ENCODE data around the gene F8A1.
"Not testable (repeated sequence)": the region's sequence is repeated elsewhere in the genome, so short reads cannot be mapped to it uniquely, and the experiment has no call there.

F8A1 gene

DNA sequence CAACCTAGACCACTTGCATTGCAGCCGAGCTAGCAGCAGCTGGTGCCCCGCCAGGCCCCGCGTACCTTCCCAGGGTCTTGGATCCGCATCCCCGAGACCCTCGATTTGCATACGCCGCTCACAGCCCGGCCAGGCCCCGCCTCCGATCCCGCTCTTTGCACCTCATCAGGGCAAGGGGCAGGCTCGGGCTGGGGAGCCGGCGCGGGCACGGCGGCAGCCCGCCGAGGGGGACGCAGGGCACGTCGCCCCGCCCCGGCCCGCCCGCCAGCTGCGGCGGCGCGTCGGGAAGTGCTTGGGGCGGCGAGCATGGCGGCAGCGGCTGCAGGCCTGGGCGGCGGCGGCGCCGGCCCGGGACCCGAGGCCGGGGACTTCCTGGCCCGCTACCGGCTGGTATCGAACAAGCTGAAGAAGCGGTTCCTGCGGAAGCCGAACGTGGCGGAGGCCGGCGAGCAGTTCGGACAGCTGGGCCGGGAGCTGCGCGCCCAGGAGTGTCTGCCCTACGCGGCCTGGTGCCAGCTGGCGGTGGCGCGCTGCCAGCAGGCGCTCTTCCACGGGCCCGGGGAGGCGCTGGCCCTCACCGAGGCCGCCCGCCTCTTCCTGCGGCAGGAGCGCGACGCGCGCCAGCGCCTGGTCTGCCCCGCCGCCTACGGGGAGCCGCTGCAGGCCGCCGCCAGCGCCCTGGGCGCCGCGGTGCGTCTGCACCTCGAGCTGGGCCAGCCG is at the start of gene F8A1:
TSS of gene F8A1 (plus strand) at position 287 of the 720 bp plus-strand sequence. CDS start at position 307, 20 bp downstream.
- not testable (repeated sequence) for H3K36me3 ChIP-seq (ENCODE audit: insufficient read depth, low read length); H3K9me3 ChIP-seq (ENCODE audit: control insufficient read depth, insufficient read depth, low read length); H3K4me1 ChIP-seq (ENCODE audit: insufficient read depth, low read length); H3K9ac ChIP-seq (ENCODE audit: low read depth, low read length)

DNA sequence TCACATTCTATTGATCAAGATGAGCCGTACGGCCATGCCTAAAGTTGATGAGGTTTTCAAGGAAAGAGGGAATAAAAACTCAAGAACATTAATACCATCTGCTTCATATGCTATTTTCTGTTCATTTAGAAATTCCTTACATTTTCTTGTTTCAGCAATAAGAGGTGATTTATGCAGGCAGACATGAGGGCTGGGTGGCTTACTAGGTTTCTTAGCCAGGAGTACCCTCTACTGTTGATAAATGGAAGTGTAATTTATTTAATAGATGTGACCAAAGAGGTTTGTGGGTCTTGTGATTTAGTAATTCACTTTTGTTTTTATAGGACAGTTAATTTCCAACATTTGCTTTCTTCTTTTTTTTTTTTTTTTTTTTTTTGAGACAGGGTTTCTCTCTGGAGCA is 45.3 kb upstream of the F8A1 start:
- Histone ChIP-seq H3K4me1 (ENCODE audit: insufficient read depth, low read length) (no peaks in the 10 kb centered on the region), H3K36me3 (ENCODE audit: insufficient read depth, low read length) (no peaks in the 10 kb centered on the region), H3K9ac (ENCODE audit: low read depth, low read length) (no peak overlapping the region), H3K9me3 (ENCODE audit: control insufficient read depth, insufficient read depth, low read length) (no peaks in the 10 kb centered on the region; the same call in 1 of the 2 replicates)

- Histone ChIP-seq H3K9me3 (ENCODE audit: control insufficient read depth, insufficient read depth, low read length) (peaks cover 3% of the 10 kb centered on the region; the same call in 1 of the 2 replicates), H3K4me1 (ENCODE audit: insufficient read depth, low read length) (no peaks in the 10 kb centered on the region), H3K9ac (ENCODE audit: low read depth, low read length) (no peak overlapping the region), H3K36me3 (ENCODE audit: insufficient read depth, low read length) (no peaks in the 10 kb centered on the region)
Observed at GRCh38 chrX:154850957-154851611, 35.1 kb upstream of the F8A1 start.

DNA sequence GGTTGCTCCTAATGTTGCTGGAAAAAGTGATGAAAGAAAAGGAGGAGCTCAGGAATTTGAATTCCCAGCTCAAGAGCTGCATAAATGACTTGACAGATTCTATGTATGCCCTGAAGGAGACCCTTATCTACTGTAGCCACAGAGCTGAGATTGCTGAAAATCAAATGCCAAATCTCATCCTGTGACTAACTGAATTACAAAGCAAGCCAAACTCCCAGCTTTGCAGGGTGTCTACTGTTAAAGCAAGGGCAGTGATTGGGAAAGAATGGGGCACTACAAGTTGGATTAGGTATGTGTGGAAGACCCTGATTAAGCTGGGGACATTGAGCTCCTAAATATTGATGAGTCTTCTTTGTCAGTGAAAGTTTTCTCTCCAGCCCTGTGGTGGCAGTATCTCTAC is 30.9 kb upstream of the F8A1 start:
- Histone ChIP-seq H3K9ac (ENCODE audit: low read depth, low read length) (no peak overlapping the region), H3K9me3 (ENCODE audit: control insufficient read depth, insufficient read depth, low read length) (no peaks in the 10 kb centered on the region), H3K36me3 (ENCODE audit: insufficient read depth, low read length) (no peaks in the 10 kb centered on the region), H3K4me1 (ENCODE audit: insufficient read depth, low read length) (no peaks in the 10 kb centered on the region)

GRCh38 chrX:154868522-154868921 is 17.6 kb upstream of the F8A1 start:
- not testable (repeated sequence) for H3K4me1 ChIP-seq (ENCODE audit: insufficient read depth, low read length); H3K9me3 ChIP-seq (ENCODE audit: control insufficient read depth, insufficient read depth, low read length); H3K36me3 ChIP-seq (ENCODE audit: insufficient read depth, low read length); H3K9ac ChIP-seq (ENCODE audit: low read depth, low read length)

DNA sequence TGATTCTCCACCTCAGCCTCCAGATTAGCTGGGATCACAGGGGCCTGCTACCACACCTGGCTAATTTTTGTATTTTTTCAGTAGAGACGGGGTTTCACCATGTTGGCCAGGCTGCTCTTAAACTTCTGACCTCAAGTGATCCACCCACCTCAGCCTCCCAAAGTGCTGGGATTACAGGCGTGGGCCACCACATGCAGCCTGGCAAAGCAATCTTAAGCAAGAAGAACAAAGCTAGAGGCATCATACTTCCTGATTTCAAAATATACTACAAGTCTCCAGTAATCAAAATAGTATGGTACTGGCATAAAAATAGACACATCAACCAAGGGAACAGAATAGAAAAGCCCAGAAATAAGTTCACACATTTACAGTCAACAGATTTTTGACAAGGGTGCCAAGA is 12.8 kb upstream of the F8A1 start:
- H3K9me3 ChIP-seq (ENCODE audit: control insufficient read depth, insufficient read depth, low read length) = no peaks in the 10 kb centered on the region

GRCh38 chrX:154884069-154884468 is 2.1 kb upstream of the F8A1 start:
- not testable (repeated sequence) for H3K4me1 ChIP-seq (ENCODE audit: insufficient read depth, low read length)

More for the DNA sequence above, 12.8 kb upstream of the F8A1 start:
- no peaks in the 10 kb centered on the region for H3K4me1 ChIP-seq (ENCODE audit: insufficient read depth, low read length)
- H3K9ac ChIP-seq (ENCODE audit: low read depth, low read length) = no peak overlapping the region
- H3K36me3 ChIP-seq (ENCODE audit: insufficient read depth, low read length) = no peaks in the 10 kb centered on the region

GRCh38 chrX:154885057-154885456 is 1.1 kb upstream of the F8A1 start:
- H3K9ac ChIP-seq (ENCODE audit: low read depth, low read length); H3K4me1 ChIP-seq (ENCODE audit: insufficient read depth, low read length); H3K9me3 ChIP-seq (ENCODE audit: control insufficient read depth, insufficient read depth, low read length); H3K36me3 ChIP-seq (ENCODE audit: insufficient read depth, low read length): not testable (repeated sequence)

More at GRCh38 chrX:154884069-154884468, 2.1 kb upstream of the F8A1 start:
- H3K9me3 ChIP-seq (ENCODE audit: control insufficient read depth, insufficient read depth, low read length); H3K36me3 ChIP-seq (ENCODE audit: insufficient read depth, low read length); H3K9ac ChIP-seq (ENCODE audit: low read depth, low read length): not testable (repeated sequence)

DNA sequence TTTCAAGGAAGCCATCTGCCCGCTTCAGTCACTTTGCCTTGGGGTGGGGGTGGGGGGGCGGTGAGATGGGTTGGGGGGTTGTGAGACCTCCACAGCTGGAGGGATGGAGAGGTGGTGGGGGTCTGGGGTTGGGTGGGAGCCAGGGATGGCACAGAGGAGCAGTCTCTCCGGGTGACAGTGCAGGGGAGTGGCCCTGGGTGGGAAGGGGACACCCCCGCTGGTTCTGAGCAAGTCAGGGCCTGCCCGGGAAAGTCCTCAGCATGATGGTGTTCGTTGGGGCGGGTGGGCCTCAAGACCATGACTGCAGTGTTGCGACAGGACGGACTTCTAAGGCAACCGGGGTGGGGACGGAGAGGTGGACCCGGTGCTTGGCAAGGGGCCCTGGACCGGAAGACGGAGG is 606 bp upstream of the F8A1 start:
- not testable (repeated sequence) for H3K4me1 ChIP-seq (ENCODE audit: insufficient read depth, low read length); H3K9ac ChIP-seq (ENCODE audit: low read depth, low read length); H3K9me3 ChIP-seq (ENCODE audit: control insufficient read depth, insufficient read depth, low read length); H3K36me3 ChIP-seq (ENCODE audit: insufficient read depth, low read length)

GRCh38 chrX:154886789-154887221 is 650 bp downstream of the F8A1 start:
- H3K36me3 ChIP-seq (ENCODE audit: insufficient read depth, low read length); H3K9ac ChIP-seq (ENCODE audit: low read depth, low read length); H3K9me3 ChIP-seq (ENCODE audit: control insufficient read depth, insufficient read depth, low read length); H3K4me1 ChIP-seq (ENCODE audit: insufficient read depth, low read length): not testable (repeated sequence)

GRCh38 chrX:154890990-154891639 is 5.0 kb downstream of the F8A1 start:
- no peaks in the 10 kb centered on the region for H3K9me3 ChIP-seq (ENCODE audit: control insufficient read depth, insufficient read depth, low read length)
- H3K9ac ChIP-seq (ENCODE audit: low read depth, low read length) = no peak overlapping the region
- no peaks in the 10 kb centered on the region for H3K36me3 ChIP-seq (ENCODE audit: insufficient read depth, low read length)
- H3K4me1 ChIP-seq (ENCODE audit: insufficient read depth, low read length) = no peaks in the 10 kb centered on the region

GRCh38 chrX:154892296-154892695 is 6.1 kb downstream of the F8A1 start:
- Histone ChIP-seq H3K4me1 (ENCODE audit: insufficient read depth, low read length) (no peaks in the 10 kb centered on the region), H3K9me3 (ENCODE audit: control insufficient read depth, insufficient read depth, low read length) (no peaks in the 10 kb centered on the region), H3K9ac (ENCODE audit: low read depth, low read length) (no peak overlapping the region), H3K36me3 (ENCODE audit: insufficient read depth, low read length) (no peaks in the 10 kb centered on the region)

- Histone ChIP-seq H3K36me3 (ENCODE audit: insufficient read depth, low read length) (no peaks in the 10 kb centered on the region), H3K9me3 (ENCODE audit: control insufficient read depth, insufficient read depth, low read length) (no peaks in the 10 kb centered on the region), H3K4me1 (ENCODE audit: insufficient read depth, low read length) (no peaks in the 10 kb centered on the region), H3K9ac (ENCODE audit: low read depth, low read length) (no peak overlapping the region)
Observed at GRCh38 chrX:154900323-154900722, 14.2 kb downstream of the F8A1 start.

DNA sequence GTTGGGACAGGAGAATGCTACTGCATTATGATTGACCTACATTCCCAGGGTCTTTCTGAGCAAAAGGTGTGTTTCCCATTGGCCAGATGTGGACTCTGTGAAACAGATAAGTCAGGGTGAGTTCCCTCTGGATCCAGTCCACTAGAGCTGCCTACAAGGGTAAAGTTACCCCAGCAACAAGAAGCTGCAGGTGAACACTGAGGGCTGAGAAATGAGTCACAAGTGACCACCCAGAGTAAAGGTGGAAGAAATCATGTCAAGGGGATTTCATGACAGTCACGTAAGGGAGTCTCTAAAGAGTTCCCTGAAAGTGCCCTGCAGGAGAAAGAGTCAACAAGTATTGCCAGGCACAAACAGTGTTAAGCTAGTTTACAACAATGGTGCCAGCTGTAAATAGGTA is 16.3 kb downstream of the F8A1 start:
- Histone ChIP-seq H3K9ac (ENCODE audit: low read depth, low read length) (no peak overlapping the region), H3K36me3 (ENCODE audit: insufficient read depth, low read length) (no peaks in the 10 kb centered on the region), H3K4me1 (ENCODE audit: insufficient read depth, low read length) (no peaks in the 10 kb centered on the region), H3K9me3 (ENCODE audit: control insufficient read depth, insufficient read depth, low read length) (no peaks in the 10 kb centered on the region)

GRCh38 chrX:154908821-154909220 is 22.7 kb downstream of the F8A1 start:
- Histone ChIP-seq H3K9ac (ENCODE audit: low read depth, low read length) (no peak overlapping the region), H3K9me3 (ENCODE audit: control insufficient read depth, insufficient read depth, low read length) (no peaks in the 10 kb centered on the region), H3K36me3 (ENCODE audit: insufficient read depth, low read length) (no peaks in the 10 kb centered on the region), H3K4me1 (ENCODE audit: insufficient read depth, low read length) (no peaks in the 10 kb centered on the region)

Measured in ES-I3 (cell line).